IPS-20b (cell line): ENCODE measurements around the gene ATP8A2.
"Not testable (repeated sequence)": the region's sequence is repeated elsewhere in the genome, so short reads cannot be mapped to it uniquely, and the experiment has no call there.

Experiments
- H3K27ac ChIP-seq: one replicate; pipeline ENCODE4 v1.5.1; 2013; ENCODE audit warnings: low read length
- H3K27me3 ChIP-seq: 2 replicates; pipeline ENCODE4 v1.6.1; 2013; ENCODE audit warnings: mild to moderate bottlenecking, low read length, inconsistent platforms; ENCODE audit not compliant: insufficient read depth
- H3K36me3 ChIP-seq: 2 replicates; pipeline ENCODE4 v1.6.1; 2013; ENCODE audit warnings: low read depth, mild to moderate bottlenecking, inconsistent platforms, low read length, moderate library complexity; ENCODE audit not compliant: insufficient read depth
- H3K4me1 ChIP-seq: 2 replicates; pipeline ENCODE4 v1.6.1; 2013; ENCODE audit warnings: mild to moderate bottlenecking, control low read depth, inconsistent platforms, low read length, moderate library complexity; ENCODE audit not compliant: insufficient read depth
- H3K4me3 ChIP-seq: 2 replicates; pipeline ENCODE4 v1.5.1; 2013; ENCODE audit warnings: mild to moderate bottlenecking, low read length, inconsistent platforms
- H3K9ac ChIP-seq: 2 replicates; pipeline ENCODE4 v1.6.1; 2013; ENCODE audit warnings: low read depth, mild to moderate bottlenecking, inconsistent platforms, low read length, moderate library complexity
- H3K9me3 ChIP-seq: 2 replicates; pipeline ENCODE4 v1.6.1; 2013; ENCODE audit warnings: mild to moderate bottlenecking, low read depth, low read length, inconsistent platforms; ENCODE audit not compliant: insufficient read depth

Gene ATP8A2

GRCh38 chr13:25790137-25790536, 418.4 kb downstream of the ATP8A2 start:
- not testable (repeated sequence) for H3K9me3 ChIP-seq

DNA sequence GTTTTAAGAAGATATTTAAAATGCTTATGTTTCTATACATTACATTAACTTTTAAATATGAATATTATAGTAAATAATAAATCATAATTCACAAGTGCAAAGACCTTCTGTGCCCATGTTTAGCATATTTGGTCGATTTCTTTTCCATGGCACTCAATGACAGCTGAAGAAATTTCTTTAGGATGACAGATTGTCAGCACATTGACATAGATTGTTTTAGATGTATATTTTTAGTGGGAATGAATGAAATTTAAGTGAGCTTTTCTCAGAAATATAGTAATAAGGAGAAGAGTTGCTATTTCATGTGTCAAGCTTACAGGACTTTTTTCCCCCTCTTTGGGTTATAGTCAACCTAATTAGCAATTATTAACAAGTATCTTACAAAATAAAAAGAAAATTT, 423.5 kb downstream of the ATP8A2 start:
- Histone ChIP-seq H3K9ac (no peak overlapping the region), H3K27me3 (no peaks in the 10 kb centered on the region), H3K27ac (no peak overlapping the region), H3K4me3 (no peak overlapping the region), H3K4me1 (no peaks in the 10 kb centered on the region; the same call in 1 of the 2 replicates), H3K36me3 (no peaks in the 10 kb centered on the region), H3K9me3 (no peaks in the 10 kb centered on the region)

More at GRCh38 chr13:25790137-25790536, 418.4 kb downstream of the ATP8A2 start:
- H3K4me1 ChIP-seq, H3K9ac ChIP-seq, H3K27ac ChIP-seq, H3K4me3 ChIP-seq, H3K27me3 ChIP-seq, H3K36me3 ChIP-seq: not testable (repeated sequence)

DNA sequence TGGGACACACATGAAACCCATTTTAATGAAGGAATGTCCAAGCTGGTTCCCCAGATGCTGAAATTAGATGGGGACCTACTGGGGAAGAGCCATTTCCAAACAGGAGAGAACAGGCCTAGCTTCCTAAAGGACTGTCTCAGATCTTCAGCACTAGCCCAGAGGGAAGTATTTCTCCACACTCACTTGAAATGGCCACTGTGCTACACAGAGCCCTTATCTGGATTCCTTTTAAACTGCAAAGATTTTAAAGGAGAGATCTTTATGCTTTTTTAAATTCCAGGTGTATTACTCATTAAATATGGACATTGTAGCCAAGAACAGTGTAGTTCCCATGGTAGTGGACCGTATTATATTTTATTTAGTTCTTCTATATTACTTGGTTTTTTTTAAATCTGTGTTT, 424.7 kb downstream of the ATP8A2 start:
- Histone ChIP-seq H3K4me3 (no peak overlapping the region), H3K4me1 (no peaks in the 10 kb centered on the region; the same call in 1 of the 2 replicates), H3K9ac (no peak overlapping the region), H3K27me3 (no peaks in the 10 kb centered on the region), H3K9me3 (no peaks in the 10 kb centered on the region), H3K36me3 (no peaks in the 10 kb centered on the region), H3K27ac (no peak overlapping the region)

DNA sequence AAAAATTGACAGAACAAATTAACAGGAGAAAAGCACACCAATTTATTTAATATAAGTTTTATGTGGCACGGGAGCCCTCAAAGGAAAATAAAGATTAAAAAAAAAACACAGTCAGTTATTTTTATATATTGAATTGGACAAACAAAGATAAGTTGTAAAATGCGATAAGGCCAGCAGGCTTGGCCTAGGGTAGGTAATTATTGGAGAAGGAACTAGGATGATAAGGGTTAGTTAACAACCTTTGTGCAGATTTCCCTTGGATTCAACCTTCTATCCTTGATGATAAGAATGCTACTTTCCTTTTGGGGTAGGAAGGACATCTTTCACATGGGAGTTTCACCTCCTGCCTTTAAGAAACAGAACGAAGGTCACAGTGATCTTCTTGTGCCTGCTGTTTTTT, 427.2 kb downstream of the ATP8A2 start:
- H3K36me3 ChIP-seq = no peaks in the 10 kb centered on the region
- H3K27me3 ChIP-seq = no peaks in the 10 kb centered on the region
- H3K4me3 ChIP-seq = no peak overlapping the region
- no peaks in the 10 kb centered on the region for H3K9me3 ChIP-seq
- no peak overlapping the region for H3K27ac ChIP-seq
- no peaks in the 10 kb centered on the region; the same call in 1 of the 2 replicates for H3K4me1 ChIP-seq
- no peak overlapping the region for H3K9ac ChIP-seq

DNA sequence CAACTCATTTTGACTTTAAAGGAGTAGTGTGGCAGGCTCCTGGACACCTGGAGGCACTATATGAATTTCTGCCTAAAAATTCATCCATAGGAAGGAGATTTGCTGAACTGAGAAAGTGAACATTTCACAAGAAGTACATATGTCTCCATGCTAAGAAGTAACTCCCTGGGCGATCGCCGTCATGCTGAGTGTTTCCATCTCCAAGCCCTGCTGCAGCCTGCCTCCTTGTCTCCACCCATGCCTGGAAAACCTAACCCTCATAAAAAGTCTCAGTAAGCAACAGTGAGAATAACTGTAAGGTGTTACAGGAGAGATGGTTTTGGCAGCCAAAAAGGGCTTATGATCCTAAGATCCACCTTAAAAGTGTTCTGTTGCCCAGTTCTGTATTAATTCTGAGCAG, 428.7 kb downstream of the ATP8A2 start:
- no peaks in the 10 kb centered on the region for H3K27me3 ChIP-seq
- no peaks in the 10 kb centered on the region for H3K36me3 ChIP-seq
- H3K9me3 ChIP-seq = no peaks in the 10 kb centered on the region
- no peaks in the 10 kb centered on the region; the same call in 1 of the 2 replicates for H3K4me1 ChIP-seq
- no peak overlapping the region for H3K27ac ChIP-seq
- no peak overlapping the region for H3K4me3 ChIP-seq
- no peak overlapping the region for H3K9ac ChIP-seq

GRCh38 chr13:25802579-25802978, 430.8 kb downstream of the ATP8A2 start:
- Histone ChIP-seq H3K27me3 (no peaks in the 10 kb centered on the region), H3K27ac (no peak overlapping the region), H3K4me1 (no peaks in the 10 kb centered on the region; the same call in 1 of the 2 replicates), H3K9me3 (no peaks in the 10 kb centered on the region), H3K36me3 (no peaks in the 10 kb centered on the region), H3K4me3 (no peak overlapping the region), H3K9ac (no peak overlapping the region)

DNA sequence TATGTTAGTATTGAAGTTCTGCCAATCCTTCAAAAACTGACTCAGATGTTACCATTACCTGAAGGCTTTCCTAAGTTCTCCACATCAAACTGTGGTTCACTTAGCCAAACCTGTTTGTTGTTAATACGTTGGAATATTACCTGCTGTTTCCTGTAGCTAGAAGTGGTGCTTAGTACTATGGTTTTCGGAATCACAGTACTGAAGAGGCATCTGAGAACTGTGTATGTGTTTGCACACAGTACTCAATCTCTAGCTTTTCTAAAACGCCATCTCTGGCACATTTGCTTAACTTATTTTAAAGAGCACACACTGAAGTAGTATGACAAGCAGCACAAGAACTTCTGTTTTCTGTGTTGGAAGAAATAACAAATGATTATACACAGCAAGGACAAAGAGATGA, 431.9 kb downstream of the ATP8A2 start:
- H3K9ac ChIP-seq = no peak overlapping the region
- H3K27me3 ChIP-seq = no peaks in the 10 kb centered on the region
- H3K4me1 ChIP-seq = no peaks in the 10 kb centered on the region; the same call in 1 of the 2 replicates
- no peaks in the 10 kb centered on the region for H3K9me3 ChIP-seq
- no peak overlapping the region for H3K4me3 ChIP-seq
- no peaks in the 10 kb centered on the region for H3K36me3 ChIP-seq
- H3K27ac ChIP-seq = no peak overlapping the region

- Histone ChIP-seq H3K9me3 (no peaks in the 10 kb centered on the region), H3K27ac (no peak overlapping the region), H3K4me3 (no peak overlapping the region), H3K4me1 (no peaks in the 10 kb centered on the region), H3K27me3 (no peaks in the 10 kb centered on the region), H3K9ac (no peak overlapping the region), H3K36me3 (no peaks in the 10 kb centered on the region)
Measured at GRCh38 chr13:25806264-25806974, 434.6 kb downstream of the ATP8A2 start.

DNA sequence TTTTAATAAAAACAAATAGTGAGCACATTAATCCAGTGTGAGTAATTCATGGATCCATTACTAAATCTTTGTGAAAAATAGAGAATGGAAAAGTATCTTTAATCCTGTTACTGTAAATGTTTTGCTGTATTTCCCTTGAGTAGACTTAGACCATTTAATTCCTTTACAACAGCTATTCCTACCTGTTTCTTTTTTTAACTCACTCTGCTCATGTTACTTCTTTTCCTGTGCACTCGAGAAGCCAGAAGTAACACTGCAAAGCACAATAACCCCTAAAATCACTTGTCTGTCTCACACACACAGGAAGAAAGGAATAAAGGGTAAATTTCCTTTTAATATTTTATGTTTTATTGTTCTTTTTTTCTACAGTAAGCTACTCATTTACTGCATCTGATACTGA, 435.8 kb downstream of the ATP8A2 start:
- Histone ChIP-seq H3K9ac (no peak overlapping the region), H3K9me3 (peaks cover 3% of the 10 kb centered on the region; the same call in 1 of the 2 replicates), H3K36me3 (no peaks in the 10 kb centered on the region), H3K4me1 (no peaks in the 10 kb centered on the region), H3K27me3 (no peaks in the 10 kb centered on the region), H3K27ac (no peak overlapping the region), H3K4me3 (no peak overlapping the region)

DNA sequence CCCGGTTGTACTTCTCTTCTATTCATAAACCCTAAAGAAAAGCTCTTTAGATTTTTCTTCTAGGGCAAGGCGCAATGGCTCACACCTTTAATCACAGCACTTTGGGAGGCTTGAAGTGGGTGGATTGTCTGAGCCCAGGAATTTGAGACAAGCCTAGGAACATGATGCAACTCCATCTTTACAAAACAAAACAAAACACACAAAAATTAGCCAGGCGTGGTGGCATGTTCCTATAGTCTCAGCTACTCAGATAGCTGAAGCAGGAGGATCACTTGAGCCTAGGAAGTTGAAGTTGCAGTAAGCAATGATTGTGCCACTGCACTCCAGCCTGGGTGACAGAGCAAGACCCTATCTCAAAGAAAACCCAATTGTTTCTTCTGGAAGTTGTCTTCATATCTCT, 439.7 kb downstream of the ATP8A2 start:
- no peak overlapping the region for H3K27ac ChIP-seq
- no peak overlapping the region for H3K9ac ChIP-seq
- no peaks in the 10 kb centered on the region for H3K4me1 ChIP-seq
- no peak overlapping the region for H3K4me3 ChIP-seq
- H3K36me3 ChIP-seq = no peaks in the 10 kb centered on the region
- H3K27me3 ChIP-seq = no peaks in the 10 kb centered on the region
- peaks cover 3% of the 10 kb centered on the region; the same call in 1 of the 2 replicates for H3K9me3 ChIP-seq

DNA sequence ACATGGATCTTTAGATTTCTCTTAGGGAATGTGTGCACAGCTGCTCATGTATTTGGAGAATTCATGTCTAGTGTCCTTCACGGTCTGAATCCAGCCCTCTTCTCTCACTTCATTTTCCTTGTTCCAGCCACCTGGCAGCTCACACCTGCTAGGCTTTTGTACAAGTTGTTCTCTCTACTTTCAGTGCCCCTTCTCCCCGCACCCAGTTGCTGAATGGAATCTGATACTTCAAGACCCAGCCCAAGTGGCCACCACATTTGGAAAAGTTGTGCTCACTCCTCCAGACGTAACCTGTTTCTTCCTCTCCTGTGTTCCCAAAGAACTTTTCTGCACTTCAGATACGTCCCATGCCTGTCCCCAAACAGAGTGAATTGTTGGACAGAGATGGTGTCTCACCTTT, 444.5 kb downstream of the ATP8A2 start:
- Histone ChIP-seq H3K4me3 (no peak overlapping the region), H3K4me1 (peaks cover 4% of the 10 kb centered on the region; the same call in 1 of the 2 replicates), H3K9ac (no peak overlapping the region)

GRCh38 chr13:25819856-25820530, 448.2 kb downstream of the ATP8A2 start:
- peaks cover 4% of the 10 kb centered on the region; the same call in 1 of the 2 replicates for H3K4me1 ChIP-seq
- H3K9ac ChIP-seq = no peak overlapping the region
- no peaks in the 10 kb centered on the region for H3K36me3 ChIP-seq
- H3K9me3 ChIP-seq = no peaks in the 10 kb centered on the region
- H3K27me3 ChIP-seq = no peaks in the 10 kb centered on the region
- H3K27ac ChIP-seq = no peak overlapping the region
- H3K4me3 ChIP-seq = no peak overlapping the region

More for the DNA sequence above, 444.5 kb downstream of the ATP8A2 start:
- no peaks in the 10 kb centered on the region for H3K27me3 ChIP-seq
- no peaks in the 10 kb centered on the region for H3K36me3 ChIP-seq
- peaks cover 3% of the 10 kb centered on the region; the same call in 1 of the 2 replicates for H3K9me3 ChIP-seq
- no peak overlapping the region for H3K27ac ChIP-seq
